Subcutaneous abdominal adipose tissue (tissue), 5 donors: ENCODE results near the gene PRRG1.
"Not testable (repeated sequence)": the region's sequence is repeated elsewhere in the genome, so short reads cannot be mapped to it uniquely, and the experiment has no call there.

Experiments used
- H3K27ac ChIP-seq: one replicate; pipeline ENCODE4 v1.7.0; 2013; ENCODE audit warnings: low read depth, mild to moderate bottlenecking, inconsistent platforms, low read length, moderate library complexity
- H3K27me3 ChIP-seq, 5 donors: one replicate each; pipeline ENCODE4 v1.7.0; 2013; ENCODE audit warnings: low read length in 5 of 5, inconsistent platforms in 1 of 5; ENCODE audit not compliant: control insufficient read depth in 5 of 5, insufficient read depth in 4 of 5
- H3K36me3 ChIP-seq, 5 donors: one replicate each; pipeline ENCODE4 v1.7.0; 2013; ENCODE audit warnings: low read length in 5 of 5; ENCODE audit not compliant: control insufficient read depth in 5 of 5, insufficient read depth in 5 of 5
- H3K4me1 ChIP-seq, 5 donors: one replicate each; pipeline ENCODE4 v1.7.0; 2013; ENCODE audit warnings: low read length in 5 of 5, mild to moderate bottlenecking in 3 of 5, moderate library complexity in 1 of 5; ENCODE audit not compliant: control insufficient read depth in 5 of 5, insufficient read depth in 5 of 5
- H3K4me3 ChIP-seq, 5 donors: one replicate each; pipeline ENCODE4 v1.7.0; 2013; ENCODE audit warnings: low read length in 5 of 5, low read depth in 1 of 5
- H3K9ac ChIP-seq, 5 donors: one replicate each; pipeline ENCODE4 v1.7.0; 2013; ENCODE audit warnings: low read length in 5 of 5, mild to moderate bottlenecking in 4 of 5, moderate library complexity in 3 of 5
- H3K9me3 ChIP-seq, 5 donors: one replicate each; pipeline ENCODE4 v1.7.0; 2013; ENCODE audit warnings: low read length in 5 of 5; ENCODE audit not compliant: control insufficient read depth in 5 of 5
- donor health status: healthy.
- donor health status: healthy.
- donor health status: healthy.
- donor health status: healthy.
- donor health status: healthy.

PRRG1 gene

GRCh38 chrX:37409278-37409677 lies 60.1 kb downstream of the PRRG1 start:
- H3K36me3 ChIP-seq: peaks cover 0 to 6% (median 0%) of the 10 kb centered on the region in 5 donors
- H3K27me3 ChIP-seq: no peaks in the 10 kb centered on the region
- no peaks in the 10 kb centered on the region for H3K9me3 ChIP-seq
- no peak overlapping the region for H3K9ac ChIP-seq
- no peak overlapping the region for H3K4me3 ChIP-seq
- no peaks in the 10 kb centered on the region for H3K4me1 ChIP-seq
- H3K27ac ChIP-seq: no peak overlapping the region

- Histone ChIP-seq H3K4me1 (no peaks in the 10 kb centered on the region), H3K27me3 (no peaks in the 10 kb centered on the region), H3K27ac (no peak overlapping the region), H3K36me3 (no peaks in the 10 kb centered on the region), H3K4me3 (no peak overlapping the region), H3K9ac (no peak overlapping the region), H3K9me3 (no peaks in the 10 kb centered on the region)
These were observed 71.0 kb downstream of the PRRG1 start for GRCh38 chrX:37420185-37420584.

- Histone ChIP-seq H3K4me1 (no peaks in the 10 kb centered on the region), H3K9ac (no peak overlapping the region), H3K27me3 (no peaks in the 10 kb centered on the region), H3K9me3 (no peaks in the 10 kb centered on the region), H3K27ac (no peak overlapping the region), H3K36me3 (no peaks in the 10 kb centered on the region), H3K4me3 (no peak overlapping the region)
These were observed 71.6 kb downstream of the PRRG1 start for GRCh38 chrX:37420756-37421155.

GRCh38 chrX:37424000-37424429 lies 74.9 kb downstream of the PRRG1 start:
- H3K9ac ChIP-seq: no peak overlapping the region
- no peaks in the 10 kb centered on the region for H3K27me3 ChIP-seq
- H3K36me3 ChIP-seq: no peaks in the 10 kb centered on the region
- no peaks in the 10 kb centered on the region for H3K4me1 ChIP-seq
- H3K9me3 ChIP-seq: no peaks in the 10 kb centered on the region
- H3K4me3 ChIP-seq: no peak overlapping the region
- H3K27ac ChIP-seq: no peak overlapping the region

- no peak overlapping the region for H3K27ac ChIP-seq
- H3K4me3 ChIP-seq: no peak overlapping the region
- H3K36me3 ChIP-seq: no peaks in the 10 kb centered on the region
- no peaks in the 10 kb centered on the region for H3K4me1 ChIP-seq
- H3K27me3 ChIP-seq: no peaks in the 10 kb centered on the region
- no peak overlapping the region for H3K9ac ChIP-seq
- no peaks in the 10 kb centered on the region for H3K9me3 ChIP-seq
These were observed 76.2 kb downstream of the PRRG1 start for GRCh38 chrX:37425370-37425769.

- H3K9ac ChIP-seq, H3K36me3 ChIP-seq, H3K4me1 ChIP-seq, H3K9me3 ChIP-seq, H3K27ac ChIP-seq, H3K4me3 ChIP-seq, H3K27me3 ChIP-seq: not testable (repeated sequence)
These were observed 79.8 kb downstream of the PRRG1 start for GRCh38 chrX:37428962-37429361.

- Histone ChIP-seq H3K27ac (no peak overlapping the region), H3K4me3 (no peak overlapping the region), H3K27me3 (no peaks in the 10 kb centered on the region), H3K4me1 (no peaks in the 10 kb centered on the region), H3K36me3 (no peaks in the 10 kb centered on the region), H3K9me3 (no peaks in the 10 kb centered on the region), H3K9ac (no peak overlapping the region)
These were observed 85.2 kb downstream of the PRRG1 start for GRCh38 chrX:37434362-37434761.

GRCh38 chrX:37437160-37437559 lies 88.0 kb downstream of the PRRG1 start:
- H3K9ac ChIP-seq: no peak overlapping the region
- peaks cover 0 to 7% (median 5%) of the 10 kb centered on the region in 5 donors for H3K36me3 ChIP-seq
- no peaks in the 10 kb centered on the region for H3K9me3 ChIP-seq
- no peak overlapping the region for H3K4me3 ChIP-seq
- H3K4me1 ChIP-seq: no peaks in the 10 kb centered on the region
- peaks cover 0 to 4% (median 0%) of the 10 kb centered on the region in 5 donors for H3K27me3 ChIP-seq
- no peak overlapping the region for H3K27ac ChIP-seq

GRCh38 chrX:37441377-37441776 lies 92.2 kb downstream of the PRRG1 start:
- no peak overlapping the region for H3K9ac ChIP-seq

GRCh38 chrX:37445182-37445581 lies 96.0 kb downstream of the PRRG1 start:
- no peaks in the 10 kb centered on the region for H3K4me1 ChIP-seq
- H3K27me3 ChIP-seq: peaks cover 0 to 8% (median 0%) of the 10 kb centered on the region in 5 donors

More at GRCh38 chrX:37441377-37441776, 92.2 kb downstream of the PRRG1 start:
- Histone ChIP-seq H3K9me3 (no peaks in the 10 kb centered on the region), H3K4me1 (no peaks in the 10 kb centered on the region), H3K4me3 (no peak overlapping the region), H3K27me3 (peaks cover 0 to 4% (median 0%) of the 10 kb centered on the region in 5 donors), H3K27ac (no peak overlapping the region), H3K36me3 (peaks cover 0 to 12% (median 5%) of the 10 kb centered on the region in 5 donors)

GRCh38 chrX:37453821-37454220 lies 104.7 kb downstream of the PRRG1 start:
- Histone ChIP-seq H3K27ac (no peak overlapping the region), H3K4me1 (no peaks in the 10 kb centered on the region)

More at GRCh38 chrX:37445182-37445581, 96.0 kb downstream of the PRRG1 start:
- Histone ChIP-seq H3K4me3 (no peak overlapping the region), H3K9ac (no peak overlapping the region), H3K9me3 (no peaks in the 10 kb centered on the region), H3K27ac (no peak overlapping the region), H3K36me3 (peaks cover 0 to 12% (median 5%) of the 10 kb centered on the region in 5 donors)

More at GRCh38 chrX:37453821-37454220, 104.7 kb downstream of the PRRG1 start:
- Histone ChIP-seq H3K27me3 (no peaks in the 10 kb centered on the region), H3K9me3 (no peaks in the 10 kb centered on the region), H3K36me3 (peaks cover 0 to 3% (median 0%) of the 10 kb centered on the region in 5 donors), H3K9ac (no peak overlapping the region), H3K4me3 (no peak overlapping the region)
